Right lobe of liver (tissue), 4 donors: ENCODE data around the gene WIPI1.

Experiments
- CTCF ChIP-seq, 4 donors: fragments of 200-600 bp in 3 of 4; fragments of 450-650 bp in 1 of 4; IDR thresholded peaks; one replicate each; pipeline versions ENCODE4 v1.5.1 to v1.8.0; 2016 to 2022; ENCODE audit warnings: antibody characterized with exemption in 4 of 4, mild to moderate bottlenecking in 2 of 4
- POLR2A ChIP-seq: fragments of 450-650 bp; IDR thresholded peaks from one replicate; pipeline ENCODE4 v1.6.1; 2017; ENCODE audit warnings: antibody characterized with exemption, mild to moderate bottlenecking
- donor health status: DM: no; HTN: no; CAD: no.
- donor health status: DM: no; HTN: no; CAD: no.
- donor health status: DM: no; HTN: yes; CAD: no.

- TF ChIP-seq POLR2A (no peak), CTCF (IDR thresholded peaks at IDR 0.05) (no peak)
These were observed 2.9 kb upstream of the WIPI1 start for GRCh38 chr17:68460146-68460545.
